22Rv1 (cell line): Measurements from ENCODE around the gene SPATA13.
"Not testable (repeated sequence)": the region's sequence is repeated elsewhere in the genome, so short reads cannot be mapped to it uniquely, and the experiment has no call there.

ENCODE experiments used
- H3K27ac ChIP-seq: fragments of 450-650 bp; 2 replicates; pipeline ENCODE4 v1.5.1; 2017
- ZFX ChIP-seq: fragments of 450-650 bp; IDR thresholded peaks from 2 replicates; pipeline ENCODE4 v1.6.1; 2017; ENCODE audit warnings: antibody characterized with exemption, borderline replicate concordance
- TF ChIP-seq, protein P1 (sequence below): fragments of 450-650 bp; IDR thresholded peaks from 2 replicates; pipeline ENCODE4 v1.5.1; 2017; ENCODE audit warnings: mild to moderate bottlenecking

Gene SPATA13

DNA sequence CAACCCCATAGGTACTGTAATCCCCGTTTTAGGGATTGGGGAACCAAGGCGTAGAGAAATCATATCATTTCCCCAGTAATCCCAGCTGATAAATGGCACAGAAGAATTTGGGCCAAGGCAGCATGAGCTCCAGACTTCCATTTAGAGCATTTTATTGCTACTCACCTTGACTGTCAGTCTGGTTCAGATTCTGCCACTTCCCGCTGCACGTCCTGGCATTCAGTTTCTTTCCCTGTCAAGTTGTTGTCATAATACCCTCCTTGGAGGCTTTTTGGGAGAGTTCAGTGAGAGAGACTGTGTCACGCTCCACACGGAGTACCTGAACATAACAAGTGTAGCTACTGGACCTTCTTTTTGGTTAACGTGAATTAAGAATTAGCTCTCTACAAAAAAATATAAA is 141.4 kb downstream of the SPATA13 start:
- TF ChIP-seq, protein P1, sequence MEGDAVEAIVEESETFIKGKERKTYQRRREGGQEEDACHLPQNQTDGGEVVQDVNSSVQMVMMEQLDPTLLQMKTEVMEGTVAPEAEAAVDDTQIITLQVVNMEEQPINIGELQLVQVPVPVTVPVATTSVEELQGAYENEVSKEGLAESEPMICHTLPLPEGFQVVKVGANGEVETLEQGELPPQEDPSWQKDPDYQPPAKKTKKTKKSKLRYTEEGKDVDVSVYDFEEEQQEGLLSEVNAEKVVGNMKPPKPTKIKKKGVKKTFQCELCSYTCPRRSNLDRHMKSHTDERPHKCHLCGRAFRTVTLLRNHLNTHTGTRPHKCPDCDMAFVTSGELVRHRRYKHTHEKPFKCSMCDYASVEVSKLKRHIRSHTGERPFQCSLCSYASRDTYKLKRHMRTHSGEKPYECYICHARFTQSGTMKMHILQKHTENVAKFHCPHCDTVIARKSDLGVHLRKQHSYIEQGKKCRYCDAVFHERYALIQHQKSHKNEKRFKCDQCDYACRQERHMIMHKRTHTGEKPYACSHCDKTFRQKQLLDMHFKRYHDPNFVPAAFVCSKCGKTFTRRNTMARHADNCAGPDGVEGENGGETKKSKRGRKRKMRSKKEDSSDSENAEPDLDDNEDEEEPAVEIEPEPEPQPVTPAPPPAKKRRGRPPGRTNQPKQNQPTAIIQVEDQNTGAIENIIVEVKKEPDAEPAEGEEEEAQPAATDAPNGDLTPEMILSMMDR = no peak
- no peak for TF ChIP-seq ZFX
- no peak overlapping the region for H3K27ac ChIP-seq

DNA sequence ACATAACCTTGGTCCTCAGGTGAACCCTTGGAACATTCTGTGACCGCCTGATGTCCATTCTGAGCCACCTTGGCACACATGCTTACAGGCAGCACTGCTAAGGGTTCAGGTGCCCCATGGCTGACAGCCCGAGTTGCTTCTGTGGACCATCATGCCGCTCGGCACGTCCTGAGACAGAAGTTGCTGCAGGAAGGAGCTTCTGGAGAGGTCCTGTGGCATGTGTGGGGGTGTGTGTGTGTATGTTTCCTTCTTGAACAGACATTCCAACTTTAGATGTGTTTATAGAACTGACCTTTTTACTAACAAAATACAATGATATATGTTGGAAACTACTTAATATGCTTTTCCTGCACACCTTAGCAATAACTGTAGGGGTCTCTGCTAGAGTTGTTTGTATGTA is 144.1 kb downstream of the SPATA13 start:
- TF ChIP-seq ZFX = no peak
- TF ChIP-seq, protein P1 = no peak
- H3K27ac ChIP-seq = no peak overlapping the region

- TF ChIP-seq, protein P1 = no peak
- TF ChIP-seq ZFX = no peak
- H3K27ac ChIP-seq = no peak overlapping the region
Observed at GRCh38 chr13:24306632-24307031, 146.1 kb downstream of the SPATA13 start.

DNA sequence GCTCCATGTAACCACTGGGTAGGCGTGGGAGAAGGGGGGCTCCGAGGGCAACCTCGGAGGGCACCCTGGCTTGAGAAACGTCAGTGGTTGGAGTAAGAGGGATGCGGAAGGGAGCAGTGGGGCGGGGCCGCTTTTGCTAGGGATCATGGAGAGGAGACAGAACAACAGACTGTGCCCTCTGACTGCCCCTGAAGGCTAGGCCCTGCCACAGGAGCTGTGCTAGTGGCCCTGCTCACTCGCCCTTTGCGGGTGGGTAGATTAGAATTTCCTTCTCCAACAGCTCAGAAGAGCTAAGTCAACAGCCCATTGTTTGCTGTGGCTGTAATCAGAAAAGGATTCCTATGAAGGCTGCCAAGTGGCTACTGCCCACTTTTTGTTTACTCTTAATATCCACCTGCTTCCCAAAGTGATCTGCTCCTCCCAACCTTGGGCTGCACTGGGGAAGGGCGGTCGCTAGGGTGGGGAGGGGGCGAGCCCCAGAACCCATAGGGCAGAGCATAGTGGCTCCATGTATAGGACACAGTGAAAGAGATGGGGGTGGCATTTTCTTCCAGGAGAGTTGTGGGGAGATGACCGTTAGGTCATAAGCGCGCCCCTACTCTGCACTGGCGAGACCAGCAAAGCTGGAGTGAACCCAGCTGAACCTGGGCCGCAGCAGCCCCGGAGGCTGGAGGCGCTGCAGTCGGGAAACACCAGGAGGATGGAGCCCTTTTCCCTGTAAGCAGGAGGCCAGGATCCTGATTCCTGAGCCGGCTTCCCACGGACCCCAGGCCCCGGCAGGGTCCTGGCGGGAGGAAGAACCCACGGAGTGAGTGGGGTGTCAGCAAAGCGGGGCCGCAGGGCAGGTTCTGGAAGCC is 146.9 kb downstream of the SPATA13 start:
- H3K27ac ChIP-seq = no peak overlapping the region
- TF ChIP-seq, protein P1 = no peak
- TF ChIP-seq ZFX = no peak

- TF ChIP-seq, protein P1 = no peak
- TF ChIP-seq ZFX = no peak
- no peak overlapping the region for H3K27ac ChIP-seq
Observed at GRCh38 chr13:24308068-24308445, 147.5 kb downstream of the SPATA13 start.

DNA sequence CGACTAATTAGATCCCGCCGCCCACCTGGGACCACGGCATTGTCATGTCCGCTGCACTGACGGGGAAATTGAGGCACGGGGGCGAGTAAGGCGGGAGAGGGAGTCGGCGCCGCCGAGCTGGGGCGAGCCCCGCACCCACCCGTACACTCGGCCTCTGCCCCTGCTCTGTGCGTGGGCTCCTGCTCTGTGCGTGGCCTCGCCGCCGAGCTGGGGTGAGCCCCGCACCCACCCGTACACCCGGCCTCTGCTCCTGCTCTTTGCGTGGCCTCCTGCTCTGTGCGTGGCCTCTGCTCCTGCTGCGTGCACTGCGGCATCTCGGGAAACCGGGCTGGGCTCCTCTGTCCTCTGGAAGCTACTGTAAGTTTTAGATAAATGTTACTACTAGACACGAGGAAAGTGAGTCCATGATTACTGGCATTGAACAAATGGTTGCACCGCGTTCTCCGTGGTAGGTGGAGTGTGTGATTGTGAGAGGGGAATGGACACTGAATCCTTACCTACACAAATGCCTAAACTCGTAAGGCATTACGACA is 148.0 kb downstream of the SPATA13 start:
- no peak for TF ChIP-seq ZFX
- TF ChIP-seq, protein P1 = no peak
- no peak overlapping the region for H3K27ac ChIP-seq

DNA sequence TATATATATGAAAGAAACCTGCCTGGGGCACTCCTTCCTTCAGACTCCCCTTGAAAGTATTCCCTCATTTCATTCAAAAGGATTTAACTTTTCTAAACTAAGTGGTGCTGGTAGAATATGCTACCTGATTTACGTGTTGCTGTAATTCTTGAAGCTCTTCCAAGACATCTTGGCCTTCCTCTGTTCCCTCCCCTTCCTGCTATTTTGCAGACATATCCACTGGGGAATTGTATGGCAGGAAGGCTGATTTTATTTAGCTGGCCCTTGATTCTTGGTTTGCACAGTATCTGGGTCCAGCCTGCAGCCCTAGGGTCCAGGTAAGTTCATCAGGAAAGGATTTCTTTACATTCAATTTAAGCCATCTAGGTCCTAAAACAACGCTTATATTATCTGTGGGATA is 148.8 kb downstream of the SPATA13 start, which contains the start of gene C1QTNF9:
C1QTNF9 (plus strand) TSS at position 281 of the 400 bp plus-strand sequence. CDS start 6,424 bp downstream, outside the sequence.
- H3K27ac ChIP-seq = not testable (repeated sequence)
